HG03565 (cell line): ENCODE results near the gene MCRIP2.
"Not testable (repeated sequence)": the region's sequence is repeated elsewhere in the genome, so short reads cannot be mapped to it uniquely, and the experiment has no call there.

Source experiments
- ATAC-seq: cut with Tn5 transposase; IDR thresholded peaks from one replicate; pipeline ENCODE4 v1.9.1; 2021; ENCODE audit warnings: mild to moderate bottlenecking, moderate library complexity; ENCODE audit not compliant: unreplicated experiment

Gene MCRIP2

GRCh38 chr16:641326-642188 is at the start of gene MCRIP2:
TSS of gene MCRIP2 (plus strand) at chr16:641828. CDS start at chr16:641992, 164 bp downstream.
- ATAC-seq, result peak; percentile 38

GRCh38 chr16:591892-592517 is 49.6 kb upstream of the MCRIP2 start:
- no peak for ATAC-seq

- no peak for ATAC-seq
Measured at GRCh38 chr16:592518-593306, 48.9 kb upstream of the MCRIP2 start.

- no peak for ATAC-seq
Measured at GRCh38 chr16:593406-593805, 48.2 kb upstream of the MCRIP2 start.

- ATAC-seq, result no peak
Measured at GRCh38 chr16:593807-594206, 47.8 kb upstream of the MCRIP2 start.

- ATAC-seq, result no peak
Measured at GRCh38 chr16:595094-595528, 46.5 kb upstream of the MCRIP2 start.

- ATAC-seq, result no peak
Measured at GRCh38 chr16:595942-596735, 45.5 kb upstream of the MCRIP2 start.

- ATAC-seq, result no peak
Measured at GRCh38 chr16:596736-597060, 44.9 kb upstream of the MCRIP2 start.

GRCh38 chr16:597655-598054 is 44.0 kb upstream of the MCRIP2 start:
- ATAC-seq, result not testable (repeated sequence)

GRCh38 chr16:598823-599739 is 42.5 kb upstream of the MCRIP2 start:
- ATAC-seq, result no peak

GRCh38 chr16:600781-601180 is 40.8 kb upstream of the MCRIP2 start:
- no peak for ATAC-seq

- ATAC-seq, result no peak
Measured at GRCh38 chr16:603933-604332, 37.7 kb upstream of the MCRIP2 start.

- ATAC-seq, result no peak
Measured at GRCh38 chr16:606656-607307, 34.8 kb upstream of the MCRIP2 start.

- no peak for ATAC-seq
Measured at GRCh38 chr16:608019-608418, 33.6 kb upstream of the MCRIP2 start.

- no peak for ATAC-seq
Measured at GRCh38 chr16:609316-609715, 32.3 kb upstream of the MCRIP2 start.

GRCh38 chr16:609984-610383 is 31.6 kb upstream of the MCRIP2 start:
- no peak for ATAC-seq

- ATAC-seq, result no peak
Measured at GRCh38 chr16:610513-611381, 30.9 kb upstream of the MCRIP2 start.

- ATAC-seq, result no peak
Measured at GRCh38 chr16:615122-615521, 26.5 kb upstream of the MCRIP2 start.
